AG09309 (cell line): ENCODE results near the gene TRAF3IP1.
"Not testable (repeated sequence)": the region's sequence is repeated elsewhere in the genome, so short reads cannot be mapped to it uniquely, and the experiment has no call there.

ENCODE experiments used
- DNase-seq: peaks from one replicate; pipeline ENCODE4 v3.0.0-alpha.2; 2010; ENCODE audit warnings: low read depth
- H3K4me3 ChIP-seq: 2 replicates; pipeline ENCODE4 v1.5.1; 2011; ENCODE audit warnings: mild to moderate bottlenecking, low read depth, low read length, moderate library complexity; ENCODE audit not compliant: control insufficient read depth
- CTCF ChIP-seq: IDR thresholded peaks from 2 replicates; pipeline ENCODE4 v1.5.1; 2011; ENCODE audit warnings: mild to moderate bottlenecking, low read depth, low read length, inconsistent platforms; ENCODE audit not compliant: insufficient read depth, control insufficient read depth; ENCODE audit errors: missing control alignments

Gene TRAF3IP1

DNA sequence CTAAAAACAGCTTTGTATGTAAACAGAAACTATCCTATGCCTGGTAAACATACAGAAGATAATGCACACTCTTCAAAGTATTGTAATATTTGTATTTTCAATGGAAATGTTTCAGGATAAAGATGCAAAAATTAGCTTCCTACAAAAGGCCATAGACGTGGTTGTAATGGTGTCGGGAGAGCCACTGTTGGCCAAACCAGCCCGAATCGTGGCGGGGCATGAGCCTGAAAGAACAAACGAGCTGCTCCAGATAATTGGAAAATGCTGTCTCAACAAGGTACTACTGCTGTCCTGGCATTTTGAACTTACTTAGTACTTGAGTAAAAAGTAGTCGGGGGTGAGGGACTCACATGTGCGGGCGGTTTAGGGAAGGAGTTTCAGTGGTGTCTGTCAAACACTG is 5.4 kb downstream of the TRAF3IP1 start:
- DNase-seq, result no peak
- no peak for TF ChIP-seq CTCF

GRCh38 chr2:238326801-238327365 is 6.6 kb downstream of the TRAF3IP1 start:
- no peak for TF ChIP-seq CTCF
- no peak for DNase-seq
- H3K4me3 ChIP-seq, result no peak overlapping the region

More for the DNA sequence above, 5.4 kb downstream of the TRAF3IP1 start:
- no peak overlapping the region for H3K4me3 ChIP-seq

DNA sequence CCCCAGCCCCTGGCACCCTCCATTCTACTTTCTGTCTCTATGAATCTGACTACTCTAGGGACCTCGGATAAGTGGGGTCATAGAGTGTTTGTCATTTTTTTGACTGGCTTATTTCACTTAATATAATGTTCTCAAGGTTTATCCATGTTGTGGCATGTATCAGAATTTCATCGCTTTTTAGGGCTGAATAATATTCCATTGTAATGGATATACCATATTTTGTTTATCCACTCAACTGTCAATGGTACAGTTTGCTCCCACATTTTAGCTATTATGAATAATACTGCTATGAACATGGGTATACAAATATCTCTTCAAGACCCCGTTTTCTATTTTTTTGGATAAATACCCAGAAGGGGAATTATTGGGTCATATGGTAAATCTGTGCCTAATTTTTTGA is 7.4 kb downstream of the TRAF3IP1 start:
- DNase-seq, result no peak
- no peak overlapping the region for H3K4me3 ChIP-seq
- TF ChIP-seq CTCF, result no peak

DNA sequence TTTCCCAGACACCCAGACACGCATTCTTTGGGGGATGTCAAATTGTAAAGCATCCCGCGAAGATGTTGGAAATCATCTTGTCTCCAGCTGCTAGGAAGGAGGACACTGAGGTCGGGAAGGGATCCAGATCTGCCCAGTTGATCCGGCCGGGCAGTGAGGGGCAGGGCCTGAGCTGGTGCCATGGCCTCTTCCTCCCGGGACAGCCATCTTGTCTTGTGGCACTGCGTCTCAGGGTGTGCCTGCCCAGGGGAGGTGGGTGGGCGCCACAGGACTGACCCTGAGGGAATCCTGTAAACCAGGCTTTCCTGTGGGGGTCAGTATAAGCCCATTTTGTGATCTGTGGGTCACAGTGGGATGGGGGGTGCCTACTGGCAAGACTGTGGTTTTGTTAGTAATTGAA is 10.1 kb downstream of the TRAF3IP1 start:
- no peak for TF ChIP-seq CTCF
- H3K4me3 ChIP-seq, result no peak overlapping the region
- no peak for DNase-seq

DNA sequence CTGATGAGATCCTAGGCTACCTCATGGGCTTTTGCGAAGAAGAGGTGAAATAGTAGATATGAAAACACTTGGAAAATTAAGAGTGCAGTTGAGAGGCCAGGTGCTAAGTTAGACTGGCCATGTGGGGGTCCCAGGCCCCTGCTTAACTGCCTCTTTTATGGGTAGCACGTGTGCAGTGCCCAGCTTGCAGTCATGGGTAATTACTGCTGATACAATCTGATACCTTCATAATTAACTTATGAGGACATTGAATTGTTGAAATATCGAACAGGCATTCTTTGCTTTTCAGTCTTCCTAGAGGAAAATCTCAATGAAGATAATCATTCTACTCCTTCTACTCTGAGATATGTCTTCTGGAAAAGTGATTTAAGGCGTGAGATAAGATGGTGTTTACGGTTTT is 11.6 kb downstream of the TRAF3IP1 start:
- TF ChIP-seq CTCF, result no peak
- no peak for DNase-seq
- H3K4me3 ChIP-seq, result no peak overlapping the region

DNA sequence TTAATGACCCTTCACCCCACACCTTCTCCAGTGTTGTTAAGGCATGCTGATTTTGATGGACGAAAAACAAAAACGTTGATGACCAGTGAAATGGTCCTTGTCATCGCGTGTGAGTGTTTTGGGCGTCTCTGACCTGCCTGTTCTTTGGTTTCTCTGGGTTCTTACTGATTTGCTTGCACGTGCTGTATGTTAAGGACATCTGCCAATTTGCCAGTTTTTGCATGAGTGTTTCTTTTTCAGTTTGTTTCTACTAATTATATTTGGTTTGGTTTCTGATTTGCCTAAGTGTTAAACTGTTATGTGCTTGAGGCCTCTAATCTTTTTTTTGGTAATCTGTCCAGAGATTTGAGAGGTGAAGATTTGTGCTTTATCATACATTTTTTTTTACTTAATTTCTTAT is 14.6 kb downstream of the TRAF3IP1 start:
- H3K4me3 ChIP-seq, result no peak overlapping the region
- no peak for TF ChIP-seq CTCF
- no peak for DNase-seq

DNA sequence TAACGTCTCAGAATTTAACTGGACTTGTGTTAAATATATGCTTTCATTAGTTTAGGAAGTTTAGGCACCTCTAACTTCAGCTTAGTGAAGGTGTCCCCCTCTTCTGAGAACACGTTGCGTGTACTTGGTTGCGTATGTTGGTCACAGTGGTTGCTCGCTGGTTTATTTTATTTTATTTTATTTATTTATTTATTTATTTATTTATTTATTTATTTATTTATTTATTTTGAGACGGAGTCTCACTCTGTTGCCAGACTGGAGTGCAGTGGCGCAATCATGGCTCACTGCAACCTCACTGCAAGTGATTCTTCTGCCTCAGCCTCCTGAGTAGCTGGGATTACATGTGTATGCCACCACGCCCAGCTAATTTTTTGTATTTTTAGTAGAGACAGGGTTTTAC is 15.3 kb downstream of the TRAF3IP1 start:
- DNase-seq, result not testable (repeated sequence)

GRCh38 chr2:238336151-238336550 is 15.8 kb downstream of the TRAF3IP1 start:
- H3K4me3 ChIP-seq, result no peak overlapping the region
- no peak for DNase-seq
- TF ChIP-seq CTCF, result no peak

More for the DNA sequence above, 15.3 kb downstream of the TRAF3IP1 start:
- H3K4me3 ChIP-seq, result not testable (repeated sequence)
